Activated B cell treated with CpG ODN at 0.5 μM for 24 hours (primary cell): ENCODE results near the gene PARN. TPM values are rescaled to one million over a fixed set of nuclear protein-coding genes. Genes with fewer than 3 reads are reported as not detected.

Experiments
- ATAC-seq: fragments of 200-7000 bp; cut with Tn5 transposase; one replicate; pipeline ENCODE4 v1.10.0; 2021; ENCODE audit warnings: low read depth, mild to moderate bottlenecking, moderate library complexity
- CTCF ChIA-PET: fragments of 350-600 bp; sonication (Branson Sonifier 250); formaldehyde crosslinking; loops from one replicate; lab custom pipeline; 2021; ENCODE audit warnings: antibody characterized with exemption; lab: Charles Lee
- POLR2A ChIA-PET: fragments of 350-600 bp; sonication (Branson Sonifier 250); formaldehyde crosslinking; loops from one replicate; lab custom pipeline; 2021; ENCODE audit warnings: antibody characterized with exemption; lab: Charles Lee
- DNase-seq: peaks from one replicate; pipeline ENCODE4 v3.0.0; 2022
- H3K27ac Mint-ChIP-seq: one replicate; pipeline ENCODE4 v1.8.0; 2020; ENCODE audit warnings: mixed read lengths
- H3K27me3 Mint-ChIP-seq: one replicate; pipeline ENCODE4 v1.8.0; 2021; ENCODE audit warnings: mixed read lengths
- H3K36me3 Mint-ChIP-seq: one replicate; pipeline ENCODE4 v1.8.0; 2021; ENCODE audit warnings: low read depth, mixed read lengths
- H3K4me1 Mint-ChIP-seq: one replicate; pipeline ENCODE4 v1.8.0; 2021; ENCODE audit warnings: mixed read lengths
- H3K4me3 Mint-ChIP-seq: one replicate; pipeline ENCODE4 v1.8.0; 2020; ENCODE audit warnings: mild to moderate bottlenecking, mixed read lengths
- H3K9me3 Mint-ChIP-seq: one replicate; pipeline ENCODE4 v1.8.0; 2020; ENCODE audit warnings: mixed read lengths
- intact Hi-C: fragments of 100-400 bp; cut with micrococcal nuclease; formaldehyde crosslinking; loops from one replicate; pipeline ENCODE4 v1.15.1; 2024
- total RNA-seq: library from RNA; stranded (reverse); gene quantifications from 2 replicates; pipeline ENCODE4 v1.2.3, GENCODE V29; 2022
- TF ChIP-seq, protein P1 (sequence below): fragments of 200-600 bp; IDR thresholded peaks from one replicate; pipeline ENCODE4 v1.8.0; 2022; ENCODE audit warnings: antibody characterized with exemption, mild to moderate bottlenecking

Gene PARN
- total RNA-seq, 1 donor from 2014 or later: 47.3 TPM

DNA sequence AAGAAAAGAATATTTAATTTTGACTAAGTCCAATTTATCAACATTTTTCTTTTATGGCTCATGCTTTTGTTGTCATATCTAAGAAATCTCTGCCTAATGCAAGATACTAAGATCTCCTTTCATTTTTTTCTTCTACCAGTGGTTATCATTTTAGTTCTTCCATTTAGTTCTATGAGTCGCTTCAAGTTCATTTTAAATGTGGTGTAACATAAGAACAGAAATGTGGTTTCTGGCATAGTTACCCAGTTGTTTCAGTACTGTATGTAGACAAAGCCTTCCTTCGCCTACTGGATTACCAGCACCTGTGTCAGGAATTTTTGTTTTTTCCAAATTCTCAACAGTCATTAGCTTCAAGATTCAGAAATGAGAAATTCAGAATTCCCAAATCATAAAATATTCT, 175.7 kb downstream of the PARN start:
- Mint-ChIP-seq H3K9me3 (no peaks in the 10 kb centered on the region), H3K27me3 (no peaks in the 10 kb centered on the region), H3K36me3 (peaks cover 27% of the 10 kb centered on the region), H3K4me3 (no peak overlapping the region), H3K27ac (no peak overlapping the region), H3K4me1 (no peaks in the 10 kb centered on the region)
- POLR2A ChIA-PET: no interaction called here
- intact Hi-C loops: no loop called here
- DNase-seq (no peak), ATAC-seq (no peak)
- TF ChIP-seq, protein P1, sequence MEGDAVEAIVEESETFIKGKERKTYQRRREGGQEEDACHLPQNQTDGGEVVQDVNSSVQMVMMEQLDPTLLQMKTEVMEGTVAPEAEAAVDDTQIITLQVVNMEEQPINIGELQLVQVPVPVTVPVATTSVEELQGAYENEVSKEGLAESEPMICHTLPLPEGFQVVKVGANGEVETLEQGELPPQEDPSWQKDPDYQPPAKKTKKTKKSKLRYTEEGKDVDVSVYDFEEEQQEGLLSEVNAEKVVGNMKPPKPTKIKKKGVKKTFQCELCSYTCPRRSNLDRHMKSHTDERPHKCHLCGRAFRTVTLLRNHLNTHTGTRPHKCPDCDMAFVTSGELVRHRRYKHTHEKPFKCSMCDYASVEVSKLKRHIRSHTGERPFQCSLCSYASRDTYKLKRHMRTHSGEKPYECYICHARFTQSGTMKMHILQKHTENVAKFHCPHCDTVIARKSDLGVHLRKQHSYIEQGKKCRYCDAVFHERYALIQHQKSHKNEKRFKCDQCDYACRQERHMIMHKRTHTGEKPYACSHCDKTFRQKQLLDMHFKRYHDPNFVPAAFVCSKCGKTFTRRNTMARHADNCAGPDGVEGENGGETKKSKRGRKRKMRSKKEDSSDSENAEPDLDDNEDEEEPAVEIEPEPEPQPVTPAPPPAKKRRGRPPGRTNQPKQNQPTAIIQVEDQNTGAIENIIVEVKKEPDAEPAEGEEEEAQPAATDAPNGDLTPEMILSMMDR: no peak
- CTCF ChIA-PET: no interaction called here

DNA sequence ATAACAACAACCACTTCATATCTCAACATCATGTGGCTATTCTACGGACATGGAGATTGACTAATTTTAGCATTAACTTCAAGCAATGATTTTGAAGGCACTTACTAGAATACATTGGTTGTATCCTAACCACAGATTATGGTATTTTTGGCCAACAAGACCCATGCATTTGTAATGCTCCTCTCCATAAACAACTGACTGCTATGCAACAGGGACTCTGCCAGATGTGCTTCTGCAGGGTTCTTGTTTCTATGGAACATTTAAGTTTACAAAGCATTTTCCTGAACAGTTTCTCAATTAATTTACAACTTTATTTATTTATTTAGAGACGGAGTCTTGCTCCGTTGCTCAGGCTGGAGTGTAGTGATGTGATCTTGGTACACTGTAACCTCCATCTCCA, 178.0 kb downstream of the PARN start:
- Mint-ChIP-seq H3K27me3 (no peaks in the 10 kb centered on the region), H3K4me1 (no peaks in the 10 kb centered on the region), H3K4me3 (no peak overlapping the region), H3K36me3 (peaks cover 20% of the 10 kb centered on the region), H3K27ac (no peak overlapping the region), H3K9me3 (no peaks in the 10 kb centered on the region)
- no peak for DNase-seq
- ChIA-PET POLR2A (interaction anchor here (0.6 kb wide), 1 partner anchor 447 kb away, joined by 3 read pairs; no protein-coding TSS in a partner anchor), CTCF (no interaction called here)
- intact Hi-C loops: no loop called here
- ATAC-seq: no peak
- TF ChIP-seq, protein P1: no peak

DNA sequence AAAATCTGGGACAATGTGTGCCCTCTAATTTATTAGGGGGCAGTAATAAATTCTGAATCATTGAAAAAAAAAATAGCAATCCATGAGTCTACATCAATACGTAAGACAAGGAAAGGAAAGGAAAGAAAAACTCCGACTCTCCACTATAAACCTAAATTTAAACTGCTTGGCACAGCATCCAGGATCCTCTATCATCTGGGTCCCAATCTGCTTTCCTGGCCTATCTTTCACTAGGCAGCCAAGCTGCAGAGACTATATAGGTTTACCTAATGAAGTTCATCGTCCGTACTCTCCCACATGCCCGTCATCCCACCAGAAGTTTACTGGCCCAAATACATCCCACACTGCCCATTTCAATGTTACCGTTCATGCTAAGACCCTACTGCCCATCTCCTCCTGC, 179.2 kb downstream of the PARN start:
- intact Hi-C loops: no loop called here
- DNase-seq: no peak
- H3K4me1 Mint-ChIP-seq: no peaks in the 10 kb centered on the region
- POLR2A ChIA-PET: no interaction called here
- no peaks in the 10 kb centered on the region for H3K27me3 Mint-ChIP-seq
- CTCF ChIA-PET: no interaction called here
- TF ChIP-seq, protein P1: no peak
- peaks cover 20% of the 10 kb centered on the region for H3K36me3 Mint-ChIP-seq
- H3K4me3 Mint-ChIP-seq: no peak overlapping the region
- H3K9me3 Mint-ChIP-seq: no peaks in the 10 kb centered on the region
- ATAC-seq: no peak
- no peak overlapping the region for H3K27ac Mint-ChIP-seq

DNA sequence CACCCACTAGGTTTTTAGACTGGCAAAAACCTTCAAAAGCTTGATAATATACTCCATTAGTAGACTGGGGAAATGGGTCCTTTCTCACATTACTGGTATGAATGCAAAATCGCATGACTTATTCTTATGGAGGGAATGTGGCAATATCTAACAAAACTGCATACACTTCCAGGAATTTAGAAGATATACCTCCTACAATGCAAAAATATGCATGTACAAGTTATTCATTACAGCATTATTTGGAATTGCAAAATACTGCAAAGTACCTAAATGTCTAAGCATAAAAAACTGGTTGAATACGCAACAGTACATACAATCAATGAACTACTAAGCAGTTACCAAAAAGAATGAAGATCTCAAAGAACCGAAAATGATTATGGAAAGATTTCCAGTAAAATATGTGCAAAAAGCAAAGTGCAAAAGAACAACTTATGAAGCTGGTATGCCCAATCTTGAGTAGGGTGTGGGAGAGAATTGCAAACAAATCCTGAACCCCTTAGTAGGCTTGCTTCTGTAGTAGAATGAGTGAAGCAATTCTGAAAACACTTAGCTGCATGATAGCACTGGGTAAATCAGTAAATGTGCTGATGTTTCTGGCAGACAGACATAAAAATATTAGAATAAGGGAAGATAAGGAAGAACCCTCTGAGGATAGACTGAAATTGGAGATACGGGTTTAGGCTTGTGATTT, 180.1 kb downstream of the PARN start:
- TF ChIP-seq, protein P1: no peak
- Mint-ChIP-seq H3K27ac (no peak overlapping the region), H3K36me3 (peaks cover 26% of the 10 kb centered on the region), H3K4me3 (no peak overlapping the region), H3K9me3 (no peaks in the 10 kb centered on the region), H3K4me1 (no peaks in the 10 kb centered on the region), H3K27me3 (no peaks in the 10 kb centered on the region)
- POLR2A ChIA-PET: no interaction called here
- CTCF ChIA-PET: no interaction called here
- intact Hi-C loops: no loop called here
- DNase-seq (no peak), ATAC-seq (no peak)

DNA sequence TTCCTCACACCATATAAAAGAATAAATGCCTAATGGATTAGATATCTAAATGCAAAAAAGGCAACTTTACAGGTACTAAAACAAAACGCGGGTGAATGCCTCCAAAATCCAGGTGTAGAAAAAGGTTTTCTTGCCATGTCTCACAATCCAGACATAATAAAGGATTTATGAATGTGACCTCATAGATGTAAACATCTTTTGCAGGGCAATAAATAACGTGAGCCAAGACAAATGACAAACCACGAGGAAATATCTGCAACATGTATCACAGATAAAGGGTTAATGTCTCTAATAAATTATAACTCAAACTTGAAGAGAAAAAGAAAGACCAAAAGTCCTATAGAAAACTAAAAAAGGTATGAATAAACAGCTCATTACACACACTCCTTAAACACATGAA, 180.7 kb downstream of the PARN start:
- Mint-ChIP-seq H3K4me1 (no peaks in the 10 kb centered on the region), H3K36me3 (peaks cover 27% of the 10 kb centered on the region), H3K4me3 (no peak overlapping the region), H3K27ac (no peak overlapping the region), H3K27me3 (no peaks in the 10 kb centered on the region), H3K9me3 (no peaks in the 10 kb centered on the region)
- ChIA-PET CTCF (no interaction called here), POLR2A (no interaction called here)
- DNase-seq: no peak
- intact Hi-C loops: no loop called here
- TF ChIP-seq, protein P1: no peak
- ATAC-seq: no peak
